ENCODE results near the gene TEX30.

DNA sequence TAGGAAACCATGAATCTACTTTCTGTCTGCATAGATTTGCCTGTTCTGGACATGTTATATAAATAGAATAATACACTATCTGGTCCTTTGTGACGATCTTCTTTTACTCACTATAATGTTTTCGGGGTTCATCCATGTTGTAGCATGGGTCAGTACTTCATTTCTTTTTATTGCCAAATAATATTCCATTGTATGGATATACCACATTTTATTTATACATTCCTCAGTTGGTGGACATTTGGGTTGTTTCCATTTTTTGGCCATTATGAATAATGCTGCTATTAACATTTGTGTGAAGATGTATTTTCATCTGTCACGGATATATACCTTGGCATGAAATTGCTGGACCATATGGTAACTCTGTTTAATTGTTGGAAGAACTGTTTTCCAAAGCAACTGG is 32.1 kb upstream of the TEX30 start:
- TF ChIP-seq, protein P1, sequence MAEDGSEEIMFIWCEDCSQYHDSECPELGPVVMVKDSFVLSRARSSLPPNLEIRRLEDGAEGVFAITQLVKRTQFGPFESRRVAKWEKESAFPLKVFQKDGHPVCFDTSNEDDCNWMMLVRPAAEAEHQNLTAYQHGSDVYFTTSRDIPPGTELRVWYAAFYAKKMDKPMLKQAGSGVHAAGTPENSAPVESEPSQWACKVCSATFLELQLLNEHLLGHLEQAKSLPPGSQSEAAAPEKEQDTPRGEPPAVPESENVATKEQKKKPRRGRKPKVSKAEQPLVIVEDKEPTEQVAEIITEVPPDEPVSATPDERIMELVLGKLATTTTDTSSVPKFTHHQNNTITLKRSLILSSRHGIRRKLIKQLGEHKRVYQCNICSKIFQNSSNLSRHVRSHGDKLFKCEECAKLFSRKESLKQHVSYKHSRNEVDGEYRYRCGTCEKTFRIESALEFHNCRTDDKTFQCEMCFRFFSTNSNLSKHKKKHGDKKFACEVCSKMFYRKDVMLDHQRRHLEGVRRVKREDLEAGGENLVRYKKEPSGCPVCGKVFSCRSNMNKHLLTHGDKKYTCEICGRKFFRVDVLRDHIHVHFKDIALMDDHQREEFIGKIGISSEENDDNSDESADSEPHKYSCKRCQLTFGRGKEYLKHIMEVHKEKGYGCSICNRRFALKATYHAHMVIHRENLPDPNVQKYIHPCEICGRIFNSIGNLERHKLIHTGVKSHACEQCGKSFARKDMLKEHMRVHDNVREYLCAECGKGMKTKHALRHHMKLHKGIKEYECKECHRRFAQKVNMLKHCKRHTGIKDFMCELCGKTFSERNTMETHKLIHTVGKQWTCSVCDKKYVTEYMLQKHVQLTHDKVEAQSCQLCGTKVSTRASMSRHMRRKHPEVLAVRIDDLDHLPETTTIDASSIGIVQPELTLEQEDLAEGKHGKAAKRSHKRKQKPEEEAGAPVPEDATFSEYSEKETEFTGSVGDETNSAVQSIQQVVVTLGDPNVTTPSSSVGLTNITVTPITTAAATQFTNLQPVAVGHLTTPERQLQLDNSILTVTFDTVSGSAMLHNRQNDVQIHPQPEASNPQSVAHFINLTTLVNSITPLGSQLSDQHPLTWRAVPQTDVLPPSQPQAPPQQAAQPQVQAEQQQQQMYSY (CRISPR knock-in tag; IDR thresholded peaks at IDR 0.05): no peak
- TF ChIP-seq, protein P2, sequence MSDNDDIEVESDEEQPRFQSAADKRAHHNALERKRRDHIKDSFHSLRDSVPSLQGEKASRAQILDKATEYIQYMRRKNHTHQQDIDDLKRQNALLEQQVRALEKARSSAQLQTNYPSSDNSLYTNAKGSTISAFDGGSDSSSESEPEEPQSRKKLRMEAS (CRISPR knock-in tag; IDR thresholded peaks at IDR 0.05): no peak
- TF ChIP-seq, protein P3, sequence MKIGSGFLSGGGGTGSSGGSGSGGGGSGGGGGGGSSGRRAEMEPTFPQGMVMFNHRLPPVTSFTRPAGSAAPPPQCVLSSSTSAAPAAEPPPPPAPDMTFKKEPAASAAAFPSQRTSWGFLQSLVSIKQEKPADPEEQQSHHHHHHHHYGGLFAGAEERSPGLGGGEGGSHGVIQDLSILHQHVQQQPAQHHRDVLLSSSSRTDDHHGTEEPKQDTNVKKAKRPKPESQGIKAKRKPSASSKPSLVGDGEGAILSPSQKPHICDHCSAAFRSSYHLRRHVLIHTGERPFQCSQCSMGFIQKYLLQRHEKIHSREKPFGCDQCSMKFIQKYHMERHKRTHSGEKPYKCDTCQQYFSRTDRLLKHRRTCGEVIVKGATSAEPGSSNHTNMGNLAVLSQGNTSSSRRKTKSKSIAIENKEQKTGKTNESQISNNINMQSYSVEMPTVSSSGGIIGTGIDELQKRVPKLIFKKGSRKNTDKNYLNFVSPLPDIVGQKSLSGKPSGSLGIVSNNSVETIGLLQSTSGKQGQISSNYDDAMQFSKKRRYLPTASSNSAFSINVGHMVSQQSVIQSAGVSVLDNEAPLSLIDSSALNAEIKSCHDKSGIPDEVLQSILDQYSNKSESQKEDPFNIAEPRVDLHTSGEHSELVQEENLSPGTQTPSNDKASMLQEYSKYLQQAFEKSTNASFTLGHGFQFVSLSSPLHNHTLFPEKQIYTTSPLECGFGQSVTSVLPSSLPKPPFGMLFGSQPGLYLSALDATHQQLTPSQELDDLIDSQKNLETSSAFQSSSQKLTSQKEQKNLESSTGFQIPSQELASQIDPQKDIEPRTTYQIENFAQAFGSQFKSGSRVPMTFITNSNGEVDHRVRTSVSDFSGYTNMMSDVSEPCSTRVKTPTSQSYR (CRISPR knock-in tag; IDR thresholded peaks at IDR 0.05): no peak
- TF ChIP-seq, protein P4, sequence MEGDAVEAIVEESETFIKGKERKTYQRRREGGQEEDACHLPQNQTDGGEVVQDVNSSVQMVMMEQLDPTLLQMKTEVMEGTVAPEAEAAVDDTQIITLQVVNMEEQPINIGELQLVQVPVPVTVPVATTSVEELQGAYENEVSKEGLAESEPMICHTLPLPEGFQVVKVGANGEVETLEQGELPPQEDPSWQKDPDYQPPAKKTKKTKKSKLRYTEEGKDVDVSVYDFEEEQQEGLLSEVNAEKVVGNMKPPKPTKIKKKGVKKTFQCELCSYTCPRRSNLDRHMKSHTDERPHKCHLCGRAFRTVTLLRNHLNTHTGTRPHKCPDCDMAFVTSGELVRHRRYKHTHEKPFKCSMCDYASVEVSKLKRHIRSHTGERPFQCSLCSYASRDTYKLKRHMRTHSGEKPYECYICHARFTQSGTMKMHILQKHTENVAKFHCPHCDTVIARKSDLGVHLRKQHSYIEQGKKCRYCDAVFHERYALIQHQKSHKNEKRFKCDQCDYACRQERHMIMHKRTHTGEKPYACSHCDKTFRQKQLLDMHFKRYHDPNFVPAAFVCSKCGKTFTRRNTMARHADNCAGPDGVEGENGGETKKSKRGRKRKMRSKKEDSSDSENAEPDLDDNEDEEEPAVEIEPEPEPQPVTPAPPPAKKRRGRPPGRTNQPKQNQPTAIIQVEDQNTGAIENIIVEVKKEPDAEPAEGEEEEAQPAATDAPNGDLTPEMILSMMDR (IDR thresholded peaks at IDR 0.05): no peak
- no peak for TF ChIP-seq ESRRA (CRISPR knock-in tag; IDR thresholded peaks at IDR 0.05; ENCODE audit: borderline replicate concordance)
- no peak for TF ChIP-seq HMGA2 (CRISPR knock-in tag; IDR thresholded peaks at IDR 0.05)
- no peak for TF ChIP-seq GRHL2 (CRISPR knock-in tag; IDR thresholded peaks at IDR 0.05; ENCODE audit: insufficient replicate concordance, severe bottlenecking)
- TF ChIP-seq TEAD4 (CRISPR knock-in tag; IDR thresholded peaks at IDR 0.05): no peak
- no peak for TF ChIP-seq NR2C2 (CRISPR knock-in tag; IDR thresholded peaks at IDR 0.05)
- no peak for TF ChIP-seq SP1 (CRISPR knock-in tag; conservative IDR thresholded peaks at IDR 0.05)
- TF ChIP-seq TCF7 (CRISPR knock-in tag; IDR thresholded peaks at IDR 0.05; ENCODE audit: low read depth): no peak
- TF ChIP-seq ZNF219 (CRISPR knock-in tag; IDR thresholded peaks at IDR 0.05; ENCODE audit: borderline replicate concordance): no peak

Data from WTC11 (cell line).